ENCODE results near the gene COL27A1. TPM values are rescaled to one million over a fixed set of nuclear protein-coding genes. Genes with fewer than 3 reads are reported as not detected.

The COL27A1 gene
- total and polyA plus RNA-seq, 2 donors, result 8.1 to 21.5 TPM

- no peak for DNase-seq (ENCODE audit: extremely low spot score)
- no peak overlapping the region for H3K4me3 ChIP-seq (ENCODE audit: low read depth, low read length)
- 12% methylated on average over 13 of the region's 13 CpGs for WGBS
Measured at GRCh38 chr9:114163517-114163951, 8.2 kb downstream of the COL27A1 start.

GRCh38 chr9:114164191-114164794, 9.0 kb downstream of the COL27A1 start:
- H3K4me1 ChIP-seq (ENCODE audit: insufficient read depth), result no peaks in the 10 kb centered on the region
- H3K36me3 ChIP-seq (ENCODE audit: insufficient read depth), result no peaks in the 10 kb centered on the region
- no peak overlapping the region for H3K4me3 ChIP-seq (ENCODE audit: low read depth, low read length)
- DNase-seq (ENCODE audit: extremely low spot score), result no peak
- H3K27ac ChIP-seq (ENCODE audit: low read depth), result no peak overlapping the region
- WGBS, result 86% methylated on average over 1 of the region's 1 CpG

More at GRCh38 chr9:114163517-114163951, 8.2 kb downstream of the COL27A1 start:
- no peaks in the 10 kb centered on the region for H3K4me1 ChIP-seq (ENCODE audit: insufficient read depth)
- peak overlapping the region; percentile 18 for H3K27ac ChIP-seq (ENCODE audit: low read depth)
- H3K36me3 ChIP-seq (ENCODE audit: insufficient read depth), result no peaks in the 10 kb centered on the region

- 93% methylated on average over 1 of the region's 1 CpG for WGBS
- Histone ChIP-seq H3K4me1 (ENCODE audit: insufficient read depth) (no peaks in the 10 kb centered on the region), H3K36me3 (ENCODE audit: insufficient read depth) (no peaks in the 10 kb centered on the region), H3K27ac (ENCODE audit: low read depth) (no peak overlapping the region), H3K4me3 (ENCODE audit: low read depth, low read length) (no peak overlapping the region)
- DNase-seq (ENCODE audit: extremely low spot score), result no peak
Measured at GRCh38 chr9:114165407-114166102, 10.2 kb downstream of the COL27A1 start.

GRCh38 chr9:114166103-114166470, 10.8 kb downstream of the COL27A1 start:
- Histone ChIP-seq H3K4me1 (ENCODE audit: insufficient read depth) (no peaks in the 10 kb centered on the region), H3K27ac (ENCODE audit: low read depth) (no peak overlapping the region), H3K36me3 (ENCODE audit: insufficient read depth) (no peaks in the 10 kb centered on the region), H3K4me3 (ENCODE audit: low read depth, low read length) (no peak overlapping the region)
- DNase-seq (ENCODE audit: extremely low spot score), result no peak
- 100% methylated on average over 1 of the region's 1 CpG for WGBS

- no peak for DNase-seq (ENCODE audit: extremely low spot score)
- Histone ChIP-seq H3K4me1 (ENCODE audit: insufficient read depth) (no peaks in the 10 kb centered on the region), H3K27ac (ENCODE audit: low read depth) (no peak overlapping the region), H3K36me3 (ENCODE audit: insufficient read depth) (no peaks in the 10 kb centered on the region), H3K4me3 (ENCODE audit: low read depth, low read length) (no peak overlapping the region)
- WGBS, result 84% methylated on average over 8 of the region's 8 CpGs
Measured at GRCh38 chr9:114166614-114167572, 11.6 kb downstream of the COL27A1 start.

- Histone ChIP-seq H3K4me3 (ENCODE audit: low read depth, low read length) (no peak overlapping the region), H3K36me3 (ENCODE audit: insufficient read depth) (no peaks in the 10 kb centered on the region), H3K27ac (ENCODE audit: low read depth) (no peak overlapping the region), H3K4me1 (ENCODE audit: insufficient read depth) (no peaks in the 10 kb centered on the region)
- DNase-seq (ENCODE audit: extremely low spot score), result no peak
- 84% methylated on average over 34 of the region's 34 CpGs for WGBS
Measured at GRCh38 chr9:114167591-114168091, 12.3 kb downstream of the COL27A1 start.

GRCh38 chr9:114168281-114169028, 13.1 kb downstream of the COL27A1 start:
- DNase-seq (ENCODE audit: extremely low spot score), result no peak

GRCh38 chr9:114169029-114169951, 14.0 kb downstream of the COL27A1 start:
- WGBS, result 83% methylated on average over 23 of the region's 23 CpGs
- no peaks in the 10 kb centered on the region for H3K4me1 ChIP-seq (ENCODE audit: insufficient read depth)
- DNase-seq (ENCODE audit: extremely low spot score), result no peak
- H3K36me3 ChIP-seq (ENCODE audit: insufficient read depth), result no peaks in the 10 kb centered on the region
- no peak overlapping the region for H3K4me3 ChIP-seq (ENCODE audit: low read depth, low read length)
- H3K27ac ChIP-seq (ENCODE audit: low read depth), result no peak overlapping the region

More at GRCh38 chr9:114168281-114169028, 13.1 kb downstream of the COL27A1 start:
- no peak overlapping the region for H3K4me3 ChIP-seq (ENCODE audit: low read depth, low read length)
- H3K4me1 ChIP-seq (ENCODE audit: insufficient read depth), result no peaks in the 10 kb centered on the region
- no peaks in the 10 kb centered on the region for H3K36me3 ChIP-seq (ENCODE audit: insufficient read depth)
- no peak overlapping the region for H3K27ac ChIP-seq (ENCODE audit: low read depth)
- 93% methylated on average over 22 of the region's 22 CpGs for WGBS

GRCh38 chr9:114169952-114170770, 14.8 kb downstream of the COL27A1 start:
- no peak overlapping the region for H3K27ac ChIP-seq (ENCODE audit: low read depth)
- DNase-seq (ENCODE audit: extremely low spot score), result no peak
- no peaks in the 10 kb centered on the region for H3K4me1 ChIP-seq (ENCODE audit: insufficient read depth)
- no peaks in the 10 kb centered on the region for H3K36me3 ChIP-seq (ENCODE audit: insufficient read depth)
- H3K4me3 ChIP-seq (ENCODE audit: low read depth, low read length), result no peak overlapping the region
- 76% methylated on average over 22 of the region's 22 CpGs for WGBS

GRCh38 chr9:114170771-114171461, 15.6 kb downstream of the COL27A1 start:
- H3K36me3 ChIP-seq (ENCODE audit: insufficient read depth), result no peaks in the 10 kb centered on the region
- H3K27ac ChIP-seq (ENCODE audit: low read depth), result no peak overlapping the region
- no peaks in the 10 kb centered on the region for H3K4me1 ChIP-seq (ENCODE audit: insufficient read depth)
- 89% methylated on average over 11 of the region's 11 CpGs for WGBS
- H3K4me3 ChIP-seq (ENCODE audit: low read depth, low read length), result no peak overlapping the region
- DNase-seq (ENCODE audit: extremely low spot score), result no peak

GRCh38 chr9:114171500-114171899, 16.2 kb downstream of the COL27A1 start:
- WGBS, result 96% methylated on average over 7 of the region's 7 CpGs
- H3K27ac ChIP-seq (ENCODE audit: low read depth), result no peak overlapping the region
- no peaks in the 10 kb centered on the region for H3K4me1 ChIP-seq (ENCODE audit: insufficient read depth)
- DNase-seq (ENCODE audit: extremely low spot score), result no peak
- H3K4me3 ChIP-seq (ENCODE audit: low read depth, low read length), result no peak overlapping the region
- no peaks in the 10 kb centered on the region for H3K36me3 ChIP-seq (ENCODE audit: insufficient read depth)
